Erythroblast (primary cell): ENCODE measurements around the gene VPS52.
"Not testable (repeated sequence)": the region's sequence is repeated elsewhere in the genome, so short reads cannot be mapped to it uniquely, and the experiment has no call there.

Experiments used
- GATA1 ChIP-seq: IDR thresholded peaks from 2 replicates; pipeline ENCODE4 v1.6.1; 2011; ENCODE audit warnings: low read depth, mild to moderate bottlenecking, control low read depth, low read length, moderate library complexity
- POLR2A ChIP-seq: IDR thresholded peaks from 2 replicates; pipeline ENCODE4 v1.6.1; 2011; ENCODE audit warnings: mild to moderate bottlenecking, low read length

DNA sequence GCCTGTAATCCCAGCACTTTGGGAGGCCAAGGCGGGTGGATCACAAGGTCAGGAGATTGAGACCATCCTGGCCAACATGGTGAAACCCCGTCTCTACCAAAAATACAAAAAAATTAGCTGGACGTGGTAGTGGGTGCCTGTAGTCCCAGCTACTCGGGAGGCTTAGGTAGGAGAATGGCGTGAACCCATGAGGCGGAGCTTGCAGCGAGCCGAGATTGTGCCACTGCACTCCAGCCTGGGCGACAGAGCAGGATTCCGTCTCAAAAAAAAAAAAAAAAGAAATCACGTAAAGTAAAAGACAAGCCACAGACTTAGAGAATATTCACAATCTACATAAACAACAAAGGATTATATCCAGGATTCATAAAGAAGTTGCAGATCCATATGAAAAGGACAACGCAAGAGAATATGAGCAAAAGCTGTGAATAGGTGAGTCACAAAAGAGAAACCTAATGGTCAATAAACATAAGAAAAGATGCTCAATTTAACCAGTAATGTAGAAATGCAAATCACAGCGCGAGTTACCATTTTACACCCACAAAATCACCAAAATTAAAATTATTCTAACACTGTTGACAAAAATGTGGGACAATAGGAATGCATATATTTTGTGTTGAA, 45.1 kb downstream of the VPS52 start:
- not testable (repeated sequence) for TF ChIP-seq POLR2A, GATA1
